Right cardiac atrium (tissue), 5 donors: Measurements from ENCODE around the gene RAD1. TPM values are rescaled to one million over a fixed set of nuclear protein-coding genes. Genes with fewer than 3 reads are reported as not detected.
"Not testable (repeated sequence)": the region's sequence is repeated elsewhere in the genome, so short reads cannot be mapped to it uniquely, and the experiment has no call there.

Experiments
- ATAC-seq, 2 donors: fragments of 200-7000 bp; cut with Tn5 transposase; one replicate each; pipeline versions ENCODE4 v1.8.0 to v1.9.1; 2020; ENCODE audit warnings: moderate library complexity in 2 of 2, mild to moderate bottlenecking in 1 of 2
- DNase-seq, 3 donors: peaks; one replicate each; pipeline ENCODE4 v3.0.0-alpha.2; 2020
- H3K27ac ChIP-seq: one replicate; pipeline ENCODE4 v1.5.1; 2013; ENCODE audit warnings: mild to moderate bottlenecking, low read length, control low read depth, moderate library complexity
- H3K27me3 ChIP-seq: one replicate; pipeline ENCODE4 v1.6.1; 2013; ENCODE audit not compliant: control insufficient read depth, insufficient read depth
- H3K4me1 ChIP-seq: one replicate; pipeline ENCODE4 v1.6.1; 2013; ENCODE audit warnings: low read length; ENCODE audit not compliant: control insufficient read depth, insufficient read depth
- H3K4me3 ChIP-seq: one replicate; pipeline ENCODE4 v1.5.1; 2013; ENCODE audit warnings: low read length, control low read depth
- H3K9me3 ChIP-seq: one replicate; pipeline ENCODE4 v1.6.1; 2013; ENCODE audit warnings: low read length; ENCODE audit not compliant: control insufficient read depth
- WGBS: extraction: QIAGEN DNeasy Blood & Tissue Kit; methylation state at CpG from one replicate; pipeline ENCODE4 v1.1.7; 2013; 5-methylcytosine and 5-hydroxymethylcytosine counted together
- intact Hi-C, 4 donors: fragments of 100-400 bp; cut with DNase I; formaldehyde crosslinking; loops; one replicate each; pipeline versions ENCODE4 v1.11.0 to v1.14.0; 2022 to 2023
- polyA plus RNA-seq: library from polyadenylated mRNA; stranded (reverse); fragments of 200-250 nt; gene quantifications from one replicate; pipeline ENCODE4 v1.2.3, GENCODE V29; 2013
- total RNA-seq, 4 donors: library from RNA; stranded (reverse); fragmentation: NEBNext Ultra II Directional; extraction: Animal tissue kit (Norgen Biotek cat#: 25700); gene quantifications; one replicate each; pipeline ENCODE4 v1.2.1, GENCODE V29; 2021
- donor health status: healthy with polysubstance abuse.
- donor health status: DM: no; HTN: yes; CAD: no.
- donor health status: DM: no; HTN: no; CAD: no.
- donor health status: DM: no; HTN: yes; CAD: no; lungs with severe emphysema.
- donor health status: DM: yes; HTN: yes; CAD: no.

Gene RAD1
- total and polyA plus RNA-seq, 5 donors, result 24.1 to 29.1 (median 25.1) TPM

GRCh38 chr5:34929720-34930461 is 14.6 kb upstream of the RAD1 start:
- Histone ChIP-seq H3K27ac (peak overlapping the region; percentile 91), H3K4me3 (peak overlapping the region; percentile 87), H3K4me1 (no peaks in the 10 kb centered on the region), H3K9me3 (no peaks in the 10 kb centered on the region), H3K27me3 (no peaks in the 10 kb centered on the region)
- under 1% methylated on average over 70 of the region's 70 CpGs for WGBS
- intact Hi-C loops, result no loop called here
- DNase-seq (peak; percentile 91 to 97 (median 96)), ATAC-seq (peak; percentile 80)

DNA sequence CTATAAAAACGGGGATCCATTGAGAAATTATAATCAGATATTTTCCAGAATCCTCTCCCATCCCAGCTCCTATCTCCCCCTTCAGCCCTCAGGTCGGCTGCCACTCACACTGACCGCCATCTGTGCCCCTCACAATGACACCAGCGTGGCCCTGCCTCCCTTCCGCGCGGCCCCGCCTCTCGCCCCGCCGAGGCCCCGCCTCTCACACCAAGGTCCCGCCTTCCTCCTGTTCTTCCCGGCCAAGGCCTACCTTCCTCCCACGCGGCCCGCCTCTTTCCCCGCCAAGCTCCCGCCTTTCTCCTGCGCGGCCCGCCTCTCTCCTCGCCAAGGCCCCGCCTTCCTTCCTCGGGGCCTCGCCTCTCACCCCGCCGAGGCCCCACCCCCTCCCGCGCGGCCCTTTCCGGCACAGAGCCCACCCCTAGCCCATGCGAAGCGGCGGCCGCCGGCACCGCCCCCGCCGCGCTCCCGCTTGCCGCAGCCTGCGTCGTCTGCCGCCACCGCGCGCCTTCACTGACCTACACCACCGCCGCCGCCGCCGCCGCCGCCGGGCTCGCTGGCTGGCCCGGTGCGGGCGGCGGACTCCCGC is 13.9 kb upstream of the RAD1 start, which contains the start of gene DNAJC21:
Gene DNAJC21 (plus strand): TSS at position 426 of the 586 bp plus-strand sequence. CDS start 261 bp downstream, outside the sequence.
- H3K4me1 ChIP-seq, result no peaks in the 10 kb centered on the region
- WGBS, result under 1% methylated on average over 63 of the region's 63 CpGs
- peak within 1 kb of the TSS; percentile 91 for H3K27ac ChIP-seq
- intact Hi-C loops, result no loop called here
- ATAC-seq (peak; percentile 98 to 99), DNase-seq (peak; percentile 99 to 100 (median 99))
- H3K27me3 ChIP-seq, result no peaks in the 10 kb centered on the region
- H3K4me3 ChIP-seq, result peak within 1 kb of the TSS; percentile 87
- no peaks in the 10 kb centered on the region for H3K9me3 ChIP-seq

DNA sequence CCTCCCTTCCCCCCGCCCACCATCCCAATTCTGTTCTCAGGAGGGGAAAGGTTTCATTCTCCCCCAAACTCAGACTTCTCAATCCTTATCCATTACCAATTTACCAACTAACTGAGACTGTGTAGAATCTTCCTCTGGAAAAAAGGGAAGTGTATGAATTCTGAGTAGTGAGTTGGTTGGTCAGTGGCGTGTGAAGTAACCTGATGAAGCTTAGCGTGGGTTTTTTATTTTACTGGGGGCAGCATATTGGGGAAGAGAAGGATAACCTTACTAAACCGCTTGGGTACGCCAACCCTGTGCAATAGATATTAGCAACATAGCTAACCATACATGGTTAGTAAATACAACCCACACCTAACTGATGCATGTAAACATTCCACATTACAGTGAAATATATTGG is 13.0 kb upstream of the RAD1 start:
- intact Hi-C loops, result no loop called here
- DNase-seq (no peak), ATAC-seq (no peak)
- Histone ChIP-seq H3K4me3 (no peak overlapping the region), H3K4me1 (no peaks in the 10 kb centered on the region), H3K27ac (no peak overlapping the region), H3K27me3 (no peaks in the 10 kb centered on the region), H3K9me3 (no peaks in the 10 kb centered on the region)
- 90% methylated on average over 5 of the region's 5 CpGs for WGBS

- Histone ChIP-seq H3K9me3 (no peaks in the 10 kb centered on the region), H3K27ac (no peak overlapping the region), H3K4me1 (no peaks in the 10 kb centered on the region), H3K27me3 (no peaks in the 10 kb centered on the region), H3K4me3 (no peak overlapping the region)
- ATAC-seq (no peak), DNase-seq (no peak)
- intact Hi-C loops, result no loop called here
- 98% methylated on average over 5 of the region's 5 CpGs for WGBS
These were observed 12.5 kb upstream of the RAD1 start for GRCh38 chr5:34927785-34928184.

- H3K27ac ChIP-seq, result no peak overlapping the region
- ATAC-seq (no peak), DNase-seq (no peak)
- H3K4me1 ChIP-seq, result no peaks in the 10 kb centered on the region
- no peaks in the 10 kb centered on the region for H3K9me3 ChIP-seq
- no peaks in the 10 kb centered on the region for H3K27me3 ChIP-seq
- H3K4me3 ChIP-seq, result no peak overlapping the region
- 90% methylated on average over 3 of the region's 3 CpGs for WGBS
- intact Hi-C loops, result no loop called here
These were observed 11.1 kb upstream of the RAD1 start for GRCh38 chr5:34926318-34926888.

DNA sequence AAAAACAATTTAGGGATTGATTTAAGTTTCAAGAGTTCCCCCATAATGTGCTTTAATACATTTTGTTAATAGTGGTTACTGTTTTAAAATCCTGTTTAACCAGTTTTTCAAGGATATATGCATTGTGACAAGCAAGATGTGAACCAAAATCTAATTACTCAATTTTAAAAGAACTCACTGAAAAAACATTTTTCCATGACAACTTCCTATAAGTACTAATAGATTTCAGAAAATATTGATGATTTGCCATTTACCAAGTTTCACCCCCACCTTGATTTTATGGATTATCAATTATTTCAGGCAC is 9.1 kb upstream of the RAD1 start:
- Histone ChIP-seq H3K4me1 (no peaks in the 10 kb centered on the region), H3K9me3 (no peaks in the 10 kb centered on the region), H3K4me3 (no peak overlapping the region), H3K27ac (no peak overlapping the region), H3K27me3 (no peaks in the 10 kb centered on the region)
- intact Hi-C loops, result no loop called here
- ATAC-seq (no peak), DNase-seq (no peak)

DNA sequence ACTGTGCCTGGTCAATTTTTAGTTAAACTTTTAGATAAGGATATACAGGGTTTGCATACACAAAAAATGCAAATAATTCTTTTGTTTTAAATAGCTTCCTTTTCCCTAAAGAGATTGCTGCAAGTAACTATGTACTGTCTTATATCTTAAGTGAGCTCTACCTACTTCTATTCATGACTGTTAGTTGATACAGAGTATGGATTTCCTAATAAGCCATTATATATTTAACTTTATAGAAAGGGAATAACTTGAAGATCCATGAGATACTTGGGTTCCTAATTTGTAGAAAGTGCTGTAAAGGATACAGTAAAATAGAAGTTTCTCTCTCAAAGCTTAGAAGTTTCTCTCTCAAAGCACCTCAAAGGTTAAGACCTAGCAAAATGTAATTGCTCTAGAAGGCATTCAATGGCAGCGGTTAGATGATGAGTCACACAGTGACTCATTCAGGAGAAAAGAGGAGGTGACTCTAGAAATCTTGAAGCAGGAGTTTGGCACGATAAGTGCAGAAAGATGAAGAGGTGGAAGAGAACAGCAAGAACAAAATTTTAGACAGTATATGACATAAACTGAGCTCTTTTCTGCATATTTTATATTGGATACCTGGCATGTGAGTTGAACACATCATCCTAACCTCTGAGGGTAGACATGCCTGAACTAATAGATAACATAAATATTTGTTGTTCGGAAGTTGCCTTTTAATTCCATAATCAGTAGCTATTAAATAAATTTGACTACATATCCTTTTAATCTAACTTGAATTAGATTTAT is 8.6 kb upstream of the RAD1 start:
- no peak overlapping the region for H3K27ac ChIP-seq
- no peaks in the 10 kb centered on the region for H3K9me3 ChIP-seq
- ATAC-seq (peak in 1 of 2 donors; percentile 52), DNase-seq (no peak)
- H3K4me3 ChIP-seq, result no peak overlapping the region
- no peaks in the 10 kb centered on the region for H3K4me1 ChIP-seq
- intact Hi-C loops, result no loop called here
- no peaks in the 10 kb centered on the region for H3K27me3 ChIP-seq
- WGBS, result 49% methylated on average over 3 of the region's 3 CpGs

DNA sequence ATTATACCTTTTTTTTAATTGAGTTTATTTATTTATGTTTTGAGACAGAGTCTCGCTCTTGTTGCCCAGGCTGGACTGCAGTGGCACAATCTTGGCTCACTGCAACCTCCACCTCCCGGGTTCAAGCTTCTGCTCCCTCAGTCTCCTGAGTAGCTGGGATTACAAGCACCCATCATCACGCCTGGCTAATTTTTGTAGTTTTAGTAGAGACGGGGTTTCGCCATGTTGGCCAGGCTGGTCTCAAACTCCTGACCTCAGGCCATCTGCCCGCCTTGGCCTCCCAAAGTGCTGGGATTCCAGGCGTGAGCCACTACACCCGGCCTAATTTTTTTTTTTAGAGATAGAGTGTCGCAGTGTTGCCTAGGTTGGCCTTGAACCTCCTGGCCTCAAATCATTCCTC is 8.0 kb upstream of the RAD1 start:
- 93% methylated on average over 9 of the region's 9 CpGs for WGBS
- ATAC-seq, DNase-seq, H3K9me3 ChIP-seq, intact Hi-C loops, H3K27ac ChIP-seq, H3K4me1 ChIP-seq, H3K4me3 ChIP-seq, H3K27me3 ChIP-seq: not testable (repeated sequence)

DNA sequence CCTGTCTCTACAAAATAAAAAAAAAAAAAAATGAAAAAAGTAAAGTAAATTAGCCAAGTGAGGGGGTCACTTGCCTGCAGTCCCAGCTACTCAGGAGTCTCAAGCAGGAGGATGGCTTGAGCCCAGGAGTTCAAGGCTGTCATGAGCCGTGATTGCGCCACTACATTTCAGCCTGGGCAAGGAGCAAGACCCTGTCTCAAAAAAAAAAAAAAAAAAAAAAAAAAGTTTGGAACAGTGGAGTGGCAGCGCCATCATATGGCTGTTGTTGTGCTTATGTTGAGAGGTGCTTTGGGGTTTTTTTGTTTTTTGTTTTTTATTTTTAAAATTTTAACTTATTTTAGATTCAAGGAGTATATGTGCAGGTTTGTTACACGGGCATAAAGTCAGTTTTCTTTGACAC is 3.8 kb upstream of the RAD1 start:
- H3K9me3 ChIP-seq, result no peaks in the 10 kb centered on the region
- no peaks in the 10 kb centered on the region for H3K27me3 ChIP-seq
- DNase-seq (no peak), ATAC-seq (no peak)
- 86% methylated on average over 4 of the region's 4 CpGs for WGBS
- no peak overlapping the region for H3K27ac ChIP-seq
- no peak overlapping the region for H3K4me3 ChIP-seq
- intact Hi-C loops, result no loop called here
- H3K4me1 ChIP-seq, result peaks cover 4% of the 10 kb centered on the region

DNA sequence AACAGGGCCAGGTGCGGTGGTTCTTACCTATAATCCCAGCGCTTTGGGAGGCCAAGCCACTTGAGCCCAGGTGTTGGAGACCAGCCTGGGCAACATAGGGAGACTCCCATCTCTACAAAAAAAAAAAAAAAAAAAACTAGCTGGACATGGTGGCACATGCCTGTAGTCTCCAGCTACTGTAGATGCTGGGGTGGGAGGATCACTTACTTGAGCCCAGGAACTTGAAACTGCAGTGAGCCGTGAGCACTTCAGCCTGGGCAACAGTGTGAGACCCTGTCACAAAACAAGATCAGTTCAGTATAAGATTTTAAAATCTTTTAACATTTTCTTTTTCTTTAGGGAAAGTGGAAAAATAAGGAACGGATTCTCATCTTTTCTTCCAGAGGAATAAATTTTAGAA is 2.7 kb upstream of the RAD1 start:
- H3K9me3 ChIP-seq, result no peaks in the 10 kb centered on the region
- H3K27ac ChIP-seq, result no peak overlapping the region
- 81% methylated on average over 4 of the region's 4 CpGs for WGBS
- peaks cover 4% of the 10 kb centered on the region for H3K4me1 ChIP-seq
- no peak overlapping the region for H3K4me3 ChIP-seq
- intact Hi-C loops, result no loop called here
- H3K27me3 ChIP-seq, result no peaks in the 10 kb centered on the region
- DNase-seq (no peak), ATAC-seq (no peak)

DNA sequence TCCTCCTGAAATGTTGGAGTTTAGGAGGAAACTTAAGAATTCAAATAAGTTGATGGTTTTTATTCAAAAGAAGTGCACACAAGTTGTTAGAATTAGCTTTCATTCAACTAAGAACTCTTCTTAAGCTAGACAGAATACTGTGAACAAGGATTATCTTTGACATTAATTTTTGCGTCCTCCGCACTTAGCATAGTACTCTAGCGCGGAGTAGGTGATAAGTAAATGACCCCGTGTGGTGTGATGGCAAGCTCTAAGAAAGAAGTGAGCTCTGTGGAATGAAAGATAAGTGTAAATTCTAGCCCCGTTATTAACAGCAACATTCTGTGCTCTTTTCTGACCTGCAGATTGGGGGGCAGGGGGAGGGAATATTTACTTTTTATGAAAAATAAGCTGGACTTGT is 1.2 kb upstream of the RAD1 start:
- intact Hi-C loops, result no loop called here
- DNase-seq, result no peak
- Histone ChIP-seq H3K27ac (no peak overlapping the region), H3K9me3 (no peaks in the 10 kb centered on the region), H3K4me3 (peak overlapping the region; percentile 94), H3K4me1 (peaks cover 4% of the 10 kb centered on the region), H3K27me3 (no peaks in the 10 kb centered on the region)
- no peak for ATAC-seq
- 15% methylated on average over 6 of the region's 6 CpGs for WGBS
